NCI-H82 treated with DMSO at 0.1 percent for 48 hours (cell line): Measurements from ENCODE around the gene FERMT1.
"Not testable (repeated sequence)": the region's sequence is repeated elsewhere in the genome, so short reads cannot be mapped to it uniquely, and the experiment has no call there.

Experiments
- DNase-seq: peaks from one replicate; lab custom pipeline; 2025; ENCODE audit not compliant: unreplicated experiment; lab: John Stamatoyannopoulos, UW

Gene FERMT1

DNA sequence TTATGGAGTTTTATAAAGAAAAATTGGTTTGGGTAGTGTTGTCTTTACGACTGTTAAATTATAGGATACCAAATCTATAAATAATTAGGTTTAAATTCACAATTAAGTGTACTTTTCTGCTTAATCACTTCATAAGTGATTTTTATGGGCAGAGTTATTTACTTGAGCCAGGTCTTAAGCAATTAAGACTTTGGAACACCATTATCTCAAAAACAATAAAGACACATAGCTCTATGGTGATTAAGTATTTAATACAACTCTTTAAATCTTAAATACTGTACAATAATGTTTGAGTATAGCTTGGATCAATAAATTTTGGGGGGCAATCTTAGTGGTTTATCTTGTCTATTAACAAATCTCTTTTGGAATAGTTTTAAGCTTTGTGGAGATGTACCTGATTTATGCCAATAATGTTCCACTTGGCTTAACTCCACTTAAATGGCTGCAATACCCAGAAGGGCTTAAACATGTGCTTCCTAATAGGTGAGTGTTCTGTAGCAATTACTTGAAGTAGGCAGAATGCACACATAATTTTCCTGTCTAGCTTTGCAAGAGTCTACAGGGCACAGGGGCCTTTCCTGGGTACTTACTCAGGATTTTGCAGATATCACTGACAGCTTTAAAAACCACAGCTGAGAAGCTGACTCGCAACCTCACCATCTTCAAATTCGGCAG lies 7.5 kb downstream of the FERMT1 start:
- no peak for DNase-seq

DNA sequence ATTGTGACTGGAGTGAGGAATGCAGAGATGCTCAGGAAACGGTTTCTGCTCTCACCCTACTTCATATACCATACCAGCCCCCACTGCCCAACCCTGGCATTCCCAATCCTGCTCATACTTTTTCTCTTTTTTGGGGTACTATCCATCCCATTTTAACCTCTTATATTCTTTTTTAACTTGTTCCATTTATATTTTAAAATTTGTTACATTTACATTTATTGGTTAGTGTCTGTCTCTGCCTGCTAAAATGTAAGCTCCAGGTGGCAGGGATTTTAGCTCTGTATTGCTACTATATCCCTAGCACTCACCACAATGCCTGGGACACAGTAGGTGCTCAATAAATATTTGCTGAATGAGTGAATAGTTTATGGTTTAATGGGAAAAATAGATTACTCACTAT lies 8.1 kb downstream of the FERMT1 start:
- no peak for DNase-seq

DNA sequence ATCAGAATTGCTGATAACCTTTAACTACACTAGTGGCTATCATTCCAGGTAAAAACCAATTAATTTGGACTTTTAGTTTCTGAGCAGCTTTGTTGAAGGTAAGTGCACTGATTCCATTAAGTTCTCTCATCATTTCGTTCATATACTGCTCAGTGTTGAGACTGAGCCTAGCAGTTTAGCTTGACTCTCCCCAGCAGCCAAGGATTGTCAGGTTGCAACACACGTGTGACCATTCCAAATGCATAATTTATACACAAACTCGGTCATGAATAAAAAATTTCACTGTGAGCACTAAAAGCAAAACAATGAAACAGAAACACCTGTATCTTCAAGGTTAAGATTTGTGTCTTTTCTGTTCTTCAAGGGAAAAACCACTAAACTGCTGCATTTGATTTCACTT lies 8.9 kb downstream of the FERMT1 start:
- no peak for DNase-seq

DNA sequence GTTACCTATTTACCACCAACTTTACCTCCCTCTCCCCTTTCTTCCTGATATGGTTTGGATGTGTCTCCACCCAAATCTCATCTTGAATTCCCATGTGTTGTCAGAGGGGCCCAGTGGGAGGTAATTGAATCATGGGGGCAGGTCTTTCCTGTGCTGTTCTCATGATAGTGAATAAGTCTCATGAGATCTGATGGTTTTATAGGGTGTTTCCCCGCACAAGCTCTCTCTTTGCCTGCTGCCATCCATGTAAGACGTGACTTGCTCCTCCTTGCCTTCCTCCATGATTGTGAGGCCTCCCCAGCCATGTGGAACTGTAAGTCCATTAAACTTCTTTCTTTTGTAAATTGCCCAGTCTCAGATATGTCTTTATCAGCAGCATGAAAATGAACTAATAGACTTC lies 9.9 kb downstream of the FERMT1 start:
- not testable (repeated sequence) for DNase-seq

DNA sequence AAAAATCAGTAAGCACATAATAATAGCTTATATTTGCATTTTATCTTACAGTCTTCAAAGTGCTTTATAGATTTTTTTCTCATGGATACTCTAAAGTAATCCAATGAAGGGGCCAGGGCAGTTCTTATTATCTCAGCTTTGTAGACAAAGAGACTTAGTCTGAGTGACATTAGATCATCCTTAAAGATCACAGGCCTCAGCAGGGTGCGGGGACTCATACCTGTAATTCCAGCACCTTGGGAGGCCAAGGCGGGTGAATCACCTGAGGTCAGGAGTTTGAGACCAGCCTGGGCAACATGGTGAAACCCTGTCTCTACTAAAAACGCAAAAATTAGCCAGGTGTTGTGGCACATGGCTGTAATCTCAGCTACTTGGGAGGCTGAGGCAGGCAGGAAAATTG lies 14.5 kb downstream of the FERMT1 start:
- DNase-seq, result no peak

DNA sequence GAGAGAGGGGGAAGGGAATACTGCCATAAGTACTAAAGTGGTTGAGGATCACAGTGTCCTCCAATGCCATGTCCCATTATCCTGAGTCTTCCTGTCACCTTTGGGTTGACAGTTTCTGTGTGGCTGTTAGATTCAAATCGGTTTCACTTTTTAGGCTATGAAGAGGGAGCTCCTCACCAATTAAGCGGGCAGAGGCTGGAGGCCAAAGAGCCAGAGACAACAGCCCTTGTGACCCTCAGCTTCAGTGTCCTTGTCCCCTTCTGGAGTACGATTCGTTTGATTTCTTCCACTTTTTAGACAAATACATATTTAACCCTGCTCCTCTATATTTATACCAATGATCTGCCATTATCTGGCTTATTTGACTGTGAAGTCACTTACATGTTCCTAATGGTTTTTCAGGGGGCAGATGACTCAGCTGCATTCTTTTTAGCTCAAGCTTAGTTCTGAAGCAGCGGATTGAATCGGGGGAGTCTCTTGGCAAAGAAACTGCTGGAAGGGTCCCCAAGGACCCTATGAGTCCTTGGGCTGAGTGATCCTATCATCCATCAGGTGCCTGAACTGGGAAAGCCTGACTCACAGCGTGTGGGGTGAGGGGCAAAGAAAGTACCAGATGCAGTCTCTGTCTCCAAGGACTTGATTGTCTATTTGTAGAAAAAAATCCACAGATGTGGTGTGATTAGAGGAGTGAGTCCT lies 18.2 kb downstream of the FERMT1 start:
- no peak for DNase-seq

DNA sequence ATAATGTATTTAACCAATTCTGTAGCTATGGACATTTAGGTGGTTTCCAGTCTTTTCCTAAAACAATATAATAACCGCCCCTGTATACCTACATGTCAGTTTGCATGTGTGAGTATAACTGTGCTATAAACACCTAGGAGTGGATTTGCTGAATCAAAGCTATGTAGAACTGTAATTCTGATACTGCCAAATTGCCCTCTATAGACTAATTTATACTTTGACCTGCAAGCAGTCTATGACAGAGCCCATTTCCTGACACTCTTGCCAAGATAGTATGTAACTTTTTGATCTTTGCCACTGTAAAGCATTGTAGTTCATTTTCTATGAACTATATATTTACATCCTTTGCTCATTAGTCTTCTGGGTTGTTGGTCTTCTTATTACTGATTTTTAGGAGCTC lies 19.5 kb downstream of the FERMT1 start:
- no peak for DNase-seq

DNA sequence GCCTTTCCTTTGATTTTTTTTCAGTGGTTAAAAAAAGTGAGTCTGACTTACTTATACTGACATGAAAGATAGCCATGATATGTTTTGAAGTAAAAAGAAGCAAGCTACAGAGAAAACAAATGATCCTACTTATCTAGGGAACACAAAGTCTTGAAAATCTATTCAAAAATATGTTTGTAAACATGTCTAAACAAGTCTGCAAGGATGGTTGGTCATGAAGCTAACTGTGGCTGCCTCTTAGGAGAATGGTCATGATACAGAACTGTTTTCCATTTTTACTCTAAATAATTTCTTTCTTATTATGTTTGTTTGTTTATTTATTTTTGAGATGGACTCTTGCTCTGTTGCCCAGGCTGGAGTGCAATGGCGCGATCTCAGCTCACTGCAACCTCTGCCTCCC lies 21.5 kb downstream of the FERMT1 start:
- no peak for DNase-seq

DNA sequence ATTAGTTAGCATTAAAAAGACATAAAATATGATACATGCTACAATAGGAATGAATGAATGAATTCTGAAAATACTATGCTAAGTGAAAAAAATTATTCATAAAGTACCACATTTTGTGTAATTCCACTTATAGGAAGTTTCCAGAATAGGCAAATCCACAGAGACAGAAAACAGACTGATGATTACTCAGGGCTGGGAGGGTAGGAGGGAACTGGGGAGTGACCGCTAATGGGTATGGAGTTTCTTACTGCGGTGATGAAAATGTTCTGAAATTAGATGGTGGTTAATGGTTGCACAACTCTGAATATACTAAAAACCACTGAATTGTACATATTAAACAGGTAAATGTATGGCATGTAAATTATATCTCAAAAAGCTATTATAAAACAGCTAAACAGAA lies 22.6 kb downstream of the FERMT1 start:
- no peak for DNase-seq

DNA sequence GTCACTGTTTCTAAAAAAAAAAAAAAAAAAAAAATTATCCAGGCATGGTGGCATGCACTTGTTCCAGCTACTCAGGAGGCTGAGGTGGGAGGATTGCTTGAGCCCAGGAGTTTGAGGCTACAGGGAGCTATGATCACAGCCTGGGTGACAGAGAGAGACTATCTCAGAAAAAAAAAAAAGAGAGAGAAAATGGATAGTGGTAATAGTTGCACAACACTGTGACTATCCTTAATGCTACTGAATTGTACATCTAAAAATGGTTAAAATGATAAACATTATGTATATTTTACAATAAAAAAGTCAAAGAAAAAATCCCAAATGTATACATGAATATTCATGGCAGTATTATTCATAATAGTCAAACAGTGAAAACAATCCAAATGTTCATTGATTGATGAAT lies 23.0 kb downstream of the FERMT1 start:
- DNase-seq, result no peak

DNA sequence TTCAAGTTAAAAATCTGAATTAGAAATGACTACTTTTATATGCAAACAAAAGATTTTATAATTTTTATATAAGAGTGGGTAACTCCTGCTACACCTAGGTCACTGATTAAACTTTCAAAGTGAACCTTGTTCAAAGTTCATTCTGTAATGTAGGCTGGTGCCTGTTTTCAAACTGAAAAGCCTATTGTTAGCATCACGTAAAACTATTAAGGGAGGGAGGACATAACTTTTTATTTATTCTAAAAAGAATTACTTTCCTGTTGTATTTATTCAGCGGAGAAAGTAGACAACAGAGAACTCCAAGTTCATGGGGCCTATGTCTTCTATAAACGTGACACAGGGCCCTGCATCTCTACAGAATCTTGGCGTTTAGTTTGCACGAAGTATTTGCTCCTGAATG lies 27.4 kb downstream of the FERMT1 start:
- no peak for DNase-seq

DNA sequence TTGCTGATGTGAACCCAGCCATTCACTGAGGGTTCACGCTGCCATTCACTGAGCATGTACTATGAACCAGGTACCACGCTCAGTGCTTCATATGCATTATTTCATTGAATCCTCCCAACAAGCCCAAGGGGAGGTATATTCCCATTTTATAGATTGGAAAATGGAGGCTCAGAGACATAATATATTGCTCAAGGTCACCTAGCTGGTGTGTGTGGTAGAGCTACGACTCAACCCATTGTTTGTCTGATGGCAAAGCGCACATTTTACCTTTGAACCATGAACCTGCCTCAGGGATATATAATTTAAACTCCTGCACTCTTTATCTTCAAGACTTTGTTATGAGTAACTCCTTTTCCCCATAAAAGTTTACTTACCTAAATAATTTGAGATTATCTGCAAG lies 28.3 kb downstream of the FERMT1 start:
- DNase-seq, result no peak

DNA sequence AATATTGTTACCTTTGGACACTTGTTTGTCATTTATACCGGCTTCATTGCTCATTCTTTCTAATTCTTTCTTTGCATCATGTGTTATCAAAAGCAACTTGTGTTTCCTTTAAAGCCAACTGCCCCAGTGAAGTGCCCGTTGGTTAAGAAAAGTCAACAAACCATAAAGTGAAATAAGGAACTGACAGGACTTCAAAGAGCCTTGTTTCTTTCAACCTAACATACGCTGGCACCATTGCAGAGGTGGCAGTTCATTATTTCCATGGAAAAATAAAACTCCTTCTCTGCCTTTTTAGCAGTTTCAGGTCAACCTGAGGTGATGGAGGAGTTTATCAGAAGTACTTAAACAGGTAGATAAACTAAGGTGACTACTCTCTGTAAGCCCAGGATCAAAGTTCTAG lies 28.8 kb downstream of the FERMT1 start:
- DNase-seq, result no peak

DNA sequence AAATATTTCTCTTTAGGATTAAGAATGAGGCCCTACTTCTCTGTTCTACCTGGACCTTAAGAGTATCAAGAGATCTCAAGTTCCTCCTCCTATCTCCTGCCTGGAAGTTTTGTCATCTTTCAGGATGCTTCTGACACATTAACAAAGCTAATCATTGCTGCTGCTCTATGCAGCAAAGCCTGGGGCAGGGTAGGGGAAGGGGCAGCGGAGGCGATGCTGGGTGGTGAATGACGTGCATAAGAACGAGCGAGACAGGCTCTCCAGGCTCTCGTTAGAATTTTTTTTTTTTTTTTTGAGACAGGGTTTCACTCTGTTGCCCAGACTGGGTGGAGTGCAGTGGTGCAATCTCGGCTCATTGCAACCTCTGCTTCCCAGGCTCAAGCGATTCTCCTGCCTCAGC lies 31.2 kb downstream of the FERMT1 start:
- DNase-seq, result no peak

DNA sequence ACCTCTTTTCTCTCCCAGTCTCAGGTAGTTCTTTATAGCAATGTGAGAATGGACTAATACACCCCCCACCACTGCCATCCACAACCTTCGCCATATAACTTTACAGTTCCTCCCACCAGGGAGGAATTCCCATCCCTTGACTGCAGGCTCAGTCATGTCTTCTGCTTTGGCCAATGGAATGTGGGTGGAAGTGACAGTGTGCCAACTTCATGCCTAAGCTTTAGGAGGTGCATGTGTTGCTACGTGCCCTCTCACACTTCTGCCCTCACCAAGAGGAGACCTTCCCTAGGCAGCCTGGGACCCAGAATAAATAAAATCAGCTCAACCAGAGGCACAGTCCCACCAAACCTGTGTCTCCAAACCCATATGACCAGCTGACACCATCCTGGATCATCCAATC lies 36.0 kb downstream of the FERMT1 start:
- DNase-seq, result no peak

DNA sequence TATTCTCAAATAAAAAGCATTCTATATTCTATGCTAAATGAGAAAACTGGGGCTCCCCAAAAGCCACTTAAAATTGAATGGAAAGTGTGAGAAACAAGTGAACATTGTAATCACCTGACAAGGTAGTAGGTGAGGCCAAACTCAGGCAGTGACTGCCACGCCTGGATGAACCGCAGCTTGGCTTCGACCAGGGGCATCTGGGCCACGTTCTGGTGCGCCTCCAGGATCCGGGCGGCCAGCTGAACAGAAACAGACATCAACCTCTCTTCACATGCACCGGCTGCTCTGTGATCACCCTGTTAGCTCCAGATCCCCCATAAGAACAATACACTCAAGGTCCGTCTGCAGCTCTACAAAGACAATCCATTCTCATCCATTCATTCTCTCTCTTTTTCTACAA lies 38.9 kb downstream of the FERMT1 start:
- no peak for DNase-seq

DNA sequence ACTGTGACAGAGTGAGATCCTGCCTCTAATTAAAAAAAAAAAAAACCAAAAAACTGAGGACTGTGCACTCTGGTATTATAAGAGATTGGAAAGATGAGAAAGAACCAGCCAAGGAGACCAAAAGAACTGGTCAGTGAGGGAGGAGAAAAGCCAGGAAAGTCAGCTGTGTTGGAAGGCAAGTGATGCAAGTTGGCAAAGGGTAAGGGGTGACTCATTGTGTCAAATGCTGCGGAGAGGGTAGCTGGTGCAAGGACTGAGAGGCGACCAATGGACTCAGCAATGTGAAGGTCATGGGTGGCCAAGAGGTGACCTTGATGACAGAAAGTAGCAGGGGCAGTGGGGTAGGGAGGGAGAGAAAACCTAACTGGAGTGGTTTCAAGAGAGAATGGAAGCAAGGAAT lies 41.6 kb downstream of the FERMT1 start:
- DNase-seq, result no peak

DNA sequence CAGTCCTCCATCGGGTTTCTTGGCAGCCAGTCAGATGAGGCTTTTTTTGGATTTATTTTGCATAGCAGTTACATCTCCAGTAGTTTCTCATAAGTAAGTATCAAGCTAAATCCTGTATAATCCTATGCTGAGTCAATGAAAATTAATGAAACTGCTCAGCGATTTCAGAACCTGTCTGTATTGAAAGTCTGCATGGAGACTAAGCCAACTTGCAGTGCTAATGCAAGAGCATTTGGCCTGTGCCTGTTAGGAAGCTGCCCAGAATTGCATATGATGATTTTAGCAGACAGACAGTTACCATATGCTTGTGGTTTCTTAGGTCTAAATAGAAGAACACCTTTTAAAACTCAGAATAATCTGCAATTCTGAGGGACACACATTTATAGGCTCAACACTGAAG lies 43.8 kb downstream of the FERMT1 start:
- no peak for DNase-seq

DNA sequence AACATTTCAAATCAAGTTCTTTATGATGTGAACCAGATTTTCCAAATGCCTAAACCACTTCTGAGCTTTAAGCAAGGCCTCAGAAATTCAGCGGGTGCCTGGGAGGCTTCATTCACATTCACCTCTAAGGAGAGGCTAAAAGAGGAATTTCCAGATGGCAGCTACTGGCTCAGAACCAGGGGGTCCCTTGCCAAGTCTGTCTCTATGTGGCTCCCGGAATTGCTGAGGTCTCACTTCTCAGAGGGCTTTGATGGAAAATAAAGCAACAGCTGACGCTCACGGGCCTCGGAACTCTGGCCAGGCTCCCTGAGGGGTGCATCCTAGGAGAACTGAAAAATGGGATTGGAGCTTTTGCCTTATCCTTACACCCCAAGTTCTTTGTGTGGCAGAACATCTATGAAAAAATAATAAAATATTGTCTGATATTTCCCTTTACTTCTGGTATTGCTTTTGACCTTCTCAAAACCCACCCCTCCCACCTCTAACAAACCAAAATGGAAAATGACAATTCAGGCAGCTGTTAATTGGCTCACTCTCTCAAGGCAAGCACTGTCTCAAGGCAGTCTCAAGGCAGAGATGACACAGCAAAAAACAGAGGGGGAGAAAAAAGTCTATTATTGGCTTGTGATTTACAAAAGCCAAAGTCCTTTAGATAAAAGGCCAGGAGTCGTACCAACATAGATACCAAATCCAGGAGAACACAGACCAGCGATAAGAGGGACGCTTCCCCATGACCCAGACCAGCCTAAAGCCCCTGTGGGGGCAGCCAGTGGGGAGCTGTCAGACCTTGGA lies 47.2 kb downstream of the FERMT1 start:
- no peak for DNase-seq

DNA sequence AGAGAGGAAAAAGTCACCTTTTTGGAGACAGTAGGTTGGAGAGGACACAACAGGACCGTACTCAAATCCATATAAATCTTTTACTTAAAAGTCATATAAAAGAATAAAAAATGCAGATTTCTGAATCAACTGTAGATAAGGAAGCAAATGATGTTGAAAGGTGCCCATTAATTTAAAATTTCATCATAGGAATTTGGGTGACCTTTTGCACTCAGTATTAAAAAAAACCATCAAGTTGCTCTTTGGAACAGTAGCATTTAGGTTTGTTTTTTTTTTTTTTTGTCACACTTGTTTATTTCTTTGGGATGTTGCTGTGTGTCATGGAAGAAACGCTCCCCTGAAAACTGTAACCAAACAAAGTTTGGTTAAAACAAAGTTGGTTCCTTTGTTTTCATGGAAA lies 48.0 kb downstream of the FERMT1 start:
- no peak for DNase-seq

DNA sequence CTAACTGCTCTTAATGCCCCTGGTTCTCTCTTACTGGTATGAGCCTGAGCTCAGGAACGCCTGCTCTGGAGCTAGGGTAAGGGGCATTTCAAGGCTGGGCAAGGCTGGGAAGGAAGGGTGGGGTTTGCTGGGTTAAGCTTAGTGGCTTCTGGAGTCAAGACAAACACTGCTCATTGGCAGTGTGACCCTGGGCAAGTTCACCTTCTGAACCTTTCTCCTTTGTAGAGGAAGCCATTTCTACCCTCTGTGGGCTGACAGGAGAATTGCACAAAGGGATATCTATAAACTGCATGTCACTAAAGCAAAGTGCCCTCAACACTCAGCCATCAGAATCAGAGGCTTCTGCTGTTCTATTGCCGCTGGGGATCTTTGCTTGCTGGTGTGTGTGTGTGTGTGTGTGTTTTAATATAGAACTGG lies 48.7 kb downstream of the FERMT1 start:
- no peak for DNase-seq
